WTC11 (cell line): Measurements from ENCODE around the gene SLIT3. TPM values are rescaled to one million over a fixed set of nuclear protein-coding genes. Genes with fewer than 3 reads are reported as not detected.

Experiments
- ATAC-seq: fragments of 200-7000 bp; cut with Tn5 transposase; 2 replicates; pipeline ENCODE4 v1.10.0; 2021; ENCODE audit warnings: mild to moderate bottlenecking, moderate library complexity
- CTCF ChIA-PET: fragments of 300-600 bp; sonication (Branson Sonifier 250); formaldehyde crosslinking; loops from one replicate; lab custom pipeline; 2021; ENCODE audit warnings: antibody characterized with exemption; lab: Charles Lee
- POLR2A ChIA-PET: fragments of 350-600 bp; sonication (Branson Sonifier 250); formaldehyde crosslinking; loops from one replicate; lab custom pipeline; 2021; ENCODE audit warnings: antibody characterized with exemption; lab: Charles Lee
- DNase-seq: peaks from one replicate; pipeline ENCODE4 v3.0.0; 2021; ENCODE audit warnings: low spot score
- H3K27ac Mint-ChIP-seq: 2 replicates; pipeline ENCODE4 v1.8.0; 2021; ENCODE audit warnings: mixed read lengths
- H3K27me3 Mint-ChIP-seq: 2 replicates; pipeline ENCODE4 v1.8.0; 2021; ENCODE audit warnings: low read depth, mild to moderate bottlenecking, moderate library complexity, mixed read lengths
- H3K36me3 Mint-ChIP-seq: 2 replicates; pipeline ENCODE4 v1.8.0; 2021; ENCODE audit warnings: mixed read lengths
- H3K4me1 Mint-ChIP-seq: 2 replicates; pipeline ENCODE4 v1.8.0; 2022; ENCODE audit warnings: mixed read lengths
- H3K4me3 Mint-ChIP-seq: 2 replicates; pipeline ENCODE4 v1.8.0; 2021; ENCODE audit warnings: mild to moderate bottlenecking, moderate library complexity, mixed read lengths
- H3K9me3 Mint-ChIP-seq: 2 replicates; pipeline ENCODE4 v1.8.0; 2021; ENCODE audit warnings: mixed read lengths
- AFF4 ChIP-seq: sonication (generic); formaldehyde crosslinking; IDR thresholded peaks from 2 replicates; pipeline ENCODE4 v1.8.1; 2023; ENCODE audit warnings: mild to moderate bottlenecking, missing genetic modification reagents, borderline replicate concordance
- ATF6 ChIP-seq: sonication (generic); formaldehyde crosslinking; IDR thresholded peaks from 2 replicates; pipeline ENCODE4 v1.8.1; 2023; ENCODE audit warnings: mild to moderate bottlenecking, missing genetic modification reagents
- CREB1 ChIP-seq: sonication (generic); formaldehyde crosslinking; IDR thresholded peaks from 2 replicates; pipeline ENCODE4 v1.8.0; 2023; ENCODE audit warnings: mild to moderate bottlenecking, missing genetic modification reagents
- CREM ChIP-seq: sonication (generic); formaldehyde crosslinking; IDR thresholded peaks from 2 replicates; pipeline ENCODE4 v1.8.1; 2022; ENCODE audit warnings: mild to moderate bottlenecking, missing genetic modification reagents, moderate library complexity
- CTCF ChIP-seq: fragments of 200-600 bp; IDR thresholded peaks from 2 replicates; pipeline ENCODE4 v1.8.0; 2022; ENCODE audit warnings: antibody characterized with exemption
- EMX1 ChIP-seq: fragments of 250-450 bp; sonication (Bioruptor Pico); IDR thresholded peaks from 2 replicates; pipeline ENCODE4 v1.8.0; 2021; ENCODE audit warnings: mild to moderate bottlenecking
- ESRRA ChIP-seq: sonication (generic); formaldehyde crosslinking; IDR thresholded peaks from 2 replicates; pipeline ENCODE4 v1.8.1; 2022; ENCODE audit warnings: mild to moderate bottlenecking, missing genetic modification reagents, borderline replicate concordance
- FOXP1 ChIP-seq: sonication (generic); formaldehyde crosslinking; IDR thresholded peaks from 2 replicates; pipeline ENCODE4 v1.8.0; 2022; ENCODE audit warnings: missing genetic modification reagents, mild to moderate bottlenecking, moderate library complexity, borderline replicate concordance
- GABPB1 ChIP-seq: sonication (generic); formaldehyde crosslinking; IDR thresholded peaks from 2 replicates; pipeline ENCODE4 v1.8.1; 2023; ENCODE audit warnings: mild to moderate bottlenecking, missing genetic modification reagents
- HMGA2 ChIP-seq: fragments of 250-450 bp; sonication (Bioruptor Pico); IDR thresholded peaks from 2 replicates; pipeline ENCODE4 v1.4.0; 2021; ENCODE audit warnings: mild to moderate bottlenecking, moderate library complexity
- MYBL2 ChIP-seq: sonication (generic); formaldehyde crosslinking; IDR thresholded peaks from 2 replicates; pipeline ENCODE4 v1.8.1; 2023; ENCODE audit warnings: mild to moderate bottlenecking, moderate library complexity, missing genetic modification reagents
- NFE2L1 ChIP-seq: sonication (generic); formaldehyde crosslinking; IDR thresholded peaks from 2 replicates; pipeline ENCODE4 v1.8.1; 2023; ENCODE audit warnings: missing genetic modification reagents
- NFYB ChIP-seq: sonication (generic); formaldehyde crosslinking; conservative IDR thresholded peaks from 2 replicates; pipeline ENCODE4 v1.8.0; 2022; ENCODE audit warnings: low read depth, missing genetic modification reagents
- NR1H2 ChIP-seq: sonication (generic); formaldehyde crosslinking; IDR thresholded peaks from 2 replicates; pipeline ENCODE4 v1.9.0; 2021; ENCODE audit warnings: mild to moderate bottlenecking, moderate library complexity, missing genetic modification reagents
- NR2C2 ChIP-seq: sonication (generic); formaldehyde crosslinking; IDR thresholded peaks from 2 replicates; pipeline ENCODE4 v1.8.0; 2022; ENCODE audit warnings: mild to moderate bottlenecking, missing genetic modification reagents
- NR3C1 ChIP-seq: sonication (generic); formaldehyde crosslinking; conservative IDR thresholded peaks from 2 replicates; pipeline ENCODE4 v1.8.1; 2023; ENCODE audit warnings: low read depth, mild to moderate bottlenecking, missing genetic modification reagents
- RORB ChIP-seq: fragments of 250-450 bp; sonication (Bioruptor Pico); IDR thresholded peaks from 2 replicates; pipeline ENCODE4 v1.9.0; 2021; ENCODE audit warnings: mild to moderate bottlenecking
- USF2 ChIP-seq: sonication (generic); formaldehyde crosslinking; IDR thresholded peaks from 2 replicates; pipeline ENCODE4 v1.8.1; 2023; ENCODE audit warnings: mild to moderate bottlenecking, missing genetic modification reagents, moderate library complexity
- ZBTB43 ChIP-seq: sonication (generic); formaldehyde crosslinking; IDR thresholded peaks from 2 replicates; pipeline ENCODE4 v1.8.1; 2023; ENCODE audit warnings: mild to moderate bottlenecking, missing genetic modification reagents
- ZNF281 ChIP-seq: sonication (generic); formaldehyde crosslinking; IDR thresholded peaks from 2 replicates; pipeline ENCODE4 v1.8.0; 2023; ENCODE audit warnings: mild to moderate bottlenecking, missing genetic modification reagents
- ZNF396 ChIP-seq: fragments of 250-450 bp; sonication (Bioruptor Pico); IDR thresholded peaks from 2 replicates; pipeline ENCODE4 v1.8.0; 2021; ENCODE audit warnings: mild to moderate bottlenecking, moderate library complexity, borderline replicate concordance
- ZSCAN18 ChIP-seq: fragments of 250-450 bp; sonication (Bioruptor Pico); IDR thresholded peaks from 2 replicates; pipeline ENCODE4 v2.1.2; 2022; ENCODE audit warnings: mild to moderate bottlenecking, moderate library complexity
- total RNA-seq: library from RNA; stranded (reverse); gene quantifications from 3 replicates; pipeline ENCODE4 v1.2.3, GENCODE V29; 2021

SLIT3 gene
- total RNA-seq, 1 experiment from 2014 or later: 1.9 TPM

GRCh38 chr5:169160405-169160901 is 140.5 kb downstream of the SLIT3 start:
- ChIA-PET POLR2A (no interaction called here), CTCF (interaction anchor here (0.7 to 2.1 kb wide), 16 partner anchors 9 to 388 kb away, joined by 3 to 10 read pairs (median 3); no protein-coding TSS in a partner anchor)
- DNase-seq (no peak), ATAC-seq (no peak)
- Mint-ChIP-seq H3K27me3 (peaks cover 2% of the 10 kb centered on the region; the same call in 1 of the 2 replicates), H3K9me3 (peaks cover 28% of the 10 kb centered on the region), H3K4me1 (peaks cover 16% of the 10 kb centered on the region), H3K36me3 (peaks cover 24% of the 10 kb centered on the region), H3K4me3 (no peak overlapping the region), H3K27ac (no peak overlapping the region)
- TF ChIP-seq ATF6 (CRISPR knock-in tag) (no peak), FOXP1 (no peak), CREM (CRISPR knock-in tag) (no peak), CTCF (0 out of 2 replicates have a peak, but pooled peaks have one; percentile 22), NR3C1 (CRISPR knock-in tag) (no peak), GABPB1 (CRISPR knock-in tag) (no peak), NFE2L1 (CRISPR knock-in tag) (no peak)

GRCh38 chr5:169158764-169159163 is 142.2 kb downstream of the SLIT3 start:
- peaks cover 2% of the 10 kb centered on the region; the same call in 1 of the 2 replicates for H3K27me3 Mint-ChIP-seq
- ChIA-PET CTCF (no interaction called here), POLR2A (no interaction called here)
- peaks cover 18% of the 10 kb centered on the region for H3K4me1 Mint-ChIP-seq
- peaks cover 24% of the 10 kb centered on the region for H3K36me3 Mint-ChIP-seq
- DNase-seq: no peak
- H3K9me3 Mint-ChIP-seq: peaks cover 28% of the 10 kb centered on the region
- no peak overlapping the region for H3K27ac Mint-ChIP-seq
- ATAC-seq: no peak
- no peak overlapping the region for H3K4me3 Mint-ChIP-seq
- no peak for TF ChIP-seq ZSCAN18
- no peak for TF ChIP-seq CREB1 (CRISPR knock-in tag)
- TF ChIP-seq NFYB: no peak
- TF ChIP-seq FOXP1: no peak
- no peak for TF ChIP-seq EMX1 (CRISPR knock-in tag)
- TF ChIP-seq NR1H2 (CRISPR knock-in tag): no peak
- TF ChIP-seq HMGA2 (CRISPR knock-in tag): no peak
- no peak for TF ChIP-seq AFF4 (CRISPR knock-in tag)
- no peak for TF ChIP-seq ZBTB43 (CRISPR knock-in tag)
- TF ChIP-seq NR2C2 (CRISPR knock-in tag): no peak
- no peak for TF ChIP-seq ZNF396
- no peak for TF ChIP-seq RORB
- no peak for TF ChIP-seq CREM (CRISPR knock-in tag)
- no peak for TF ChIP-seq ZNF281
- TF ChIP-seq MYBL2 (CRISPR knock-in tag): no peak
- no peak for TF ChIP-seq USF2
- TF ChIP-seq ESRRA (CRISPR knock-in tag): no peak
